Thoracic aorta (tissue), 2 donors: Measurements from ENCODE around the gene BLTP3B. TPM values are rescaled to one million over a fixed set of nuclear protein-coding genes. Genes with fewer than 3 reads are reported as not detected.

Source experiments
- ATAC-seq: fragments of 150-250 bp; one replicate; pipeline ENCODE4 v1.8.0; 2017; ENCODE audit warnings: low read depth; ENCODE audit not compliant: insufficient number of reproducible peaks, low FRiP score
- DNase-seq: peaks from one replicate; pipeline ENCODE4 v3.0.0-alpha.2; 2020; ENCODE audit warnings: low spot score
- H3K27ac ChIP-seq, 2 donors: fragments of 200-600 bp; sonication (generic); 1 replicate in 1 of 2; 2 replicates in 1 of 2; pipeline ENCODE4 v1.5.1; 2016; ENCODE audit warnings: mild to moderate bottlenecking in 2 of 2, moderate library complexity in 2 of 2
- H3K27me3 ChIP-seq: fragments of 200-600 bp; sonication (generic); replicated peaks from 2 replicates; pipeline ENCODE4 v1.6.0; 2016; ENCODE audit warnings: mild to moderate bottlenecking; ENCODE audit not compliant: insufficient read depth
- H3K36me3 ChIP-seq: fragments of 200-600 bp; sonication (generic); one replicate; pipeline ENCODE4 v1.5.1; 2016
- H3K4me1 ChIP-seq, 2 donors: fragments of 200-600 bp; sonication (generic); 1 replicate in 1 of 2; 2 replicates in 1 of 2; pipeline versions ENCODE4 v1.5.1 to v1.6.0; 2016; ENCODE audit warnings: low read depth in 2 of 2, mild to moderate bottlenecking in 1 of 2; ENCODE audit not compliant: control insufficient read depth in 1 of 2
- H3K4me3 ChIP-seq: fragments of 200-600 bp; sonication (generic); 2 replicates; pipeline ENCODE4 v1.5.1; 2016; ENCODE audit warnings: mild to moderate bottlenecking
- H3K9me3 ChIP-seq: fragments of 200-600 bp; sonication (generic); 2 replicates; pipeline ENCODE4 v1.5.1; 2016
- total RNA-seq, 2 donors: library from RNA; depleted of rRNA; stranded (reverse); fragments of >200 nt; gene quantifications; one replicate each; pipeline versions ENCODE4 v1.1.0 to v1.2.3, GENCODE V29; 2016
- TF ChIP-seq, protein P1 (sequence below): fragments of 200-600 bp; sonication (generic); IDR thresholded peaks from one replicate; pipeline ENCODE4 v1.5.1; 2019; ENCODE audit warnings: antibody characterized with exemption

BLTP3B gene
- total RNA-seq, 2 donors from 2014 or later: 42.9 to 62.5 TPM

DNA sequence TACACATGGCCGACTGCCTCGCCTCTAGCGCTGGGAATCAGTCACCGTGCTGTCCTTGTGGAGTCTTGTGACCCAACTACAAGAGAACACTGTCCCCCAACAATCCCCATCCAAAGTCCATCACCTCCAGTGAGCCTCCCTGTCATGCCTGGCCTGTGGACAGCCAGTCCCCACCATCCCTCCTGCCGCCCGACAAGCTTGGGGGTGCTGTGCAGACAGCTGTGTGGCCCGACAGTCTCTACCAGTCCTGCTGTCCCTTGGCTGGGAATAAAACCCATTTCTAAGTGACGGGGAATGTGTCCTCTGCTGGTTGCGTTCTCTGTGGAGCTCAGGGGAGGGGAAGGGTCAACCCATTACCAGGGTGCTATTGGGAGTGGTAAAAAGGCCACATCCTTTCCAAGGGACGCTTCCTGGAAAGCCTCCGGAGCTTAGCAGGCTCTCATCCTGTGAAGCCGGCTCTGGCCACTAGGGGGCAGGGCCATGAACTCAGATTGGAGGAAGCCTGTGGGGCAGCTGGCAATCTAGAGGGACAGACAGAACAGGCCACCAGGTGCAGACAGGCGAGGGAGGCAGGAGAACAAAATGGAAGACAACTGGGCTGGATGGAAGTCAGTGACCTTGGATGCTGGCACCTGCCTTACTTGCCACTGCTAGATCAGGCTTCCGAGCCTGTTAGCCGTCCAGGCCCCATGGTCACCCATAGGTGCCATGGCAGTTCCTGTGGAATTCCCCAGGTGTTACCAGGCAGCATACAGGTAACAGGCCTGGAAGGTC, 12.0 kb upstream of the BLTP3B start:
- H3K9me3 ChIP-seq: no peaks in the 10 kb centered on the region
- no peak for ATAC-seq
- H3K27ac ChIP-seq: no peak overlapping the region
- no peaks in the 10 kb centered on the region for H3K27me3 ChIP-seq
- no peak for DNase-seq
- no peaks in the 10 kb centered on the region for H3K4me1 ChIP-seq
- TF ChIP-seq, protein P1, sequence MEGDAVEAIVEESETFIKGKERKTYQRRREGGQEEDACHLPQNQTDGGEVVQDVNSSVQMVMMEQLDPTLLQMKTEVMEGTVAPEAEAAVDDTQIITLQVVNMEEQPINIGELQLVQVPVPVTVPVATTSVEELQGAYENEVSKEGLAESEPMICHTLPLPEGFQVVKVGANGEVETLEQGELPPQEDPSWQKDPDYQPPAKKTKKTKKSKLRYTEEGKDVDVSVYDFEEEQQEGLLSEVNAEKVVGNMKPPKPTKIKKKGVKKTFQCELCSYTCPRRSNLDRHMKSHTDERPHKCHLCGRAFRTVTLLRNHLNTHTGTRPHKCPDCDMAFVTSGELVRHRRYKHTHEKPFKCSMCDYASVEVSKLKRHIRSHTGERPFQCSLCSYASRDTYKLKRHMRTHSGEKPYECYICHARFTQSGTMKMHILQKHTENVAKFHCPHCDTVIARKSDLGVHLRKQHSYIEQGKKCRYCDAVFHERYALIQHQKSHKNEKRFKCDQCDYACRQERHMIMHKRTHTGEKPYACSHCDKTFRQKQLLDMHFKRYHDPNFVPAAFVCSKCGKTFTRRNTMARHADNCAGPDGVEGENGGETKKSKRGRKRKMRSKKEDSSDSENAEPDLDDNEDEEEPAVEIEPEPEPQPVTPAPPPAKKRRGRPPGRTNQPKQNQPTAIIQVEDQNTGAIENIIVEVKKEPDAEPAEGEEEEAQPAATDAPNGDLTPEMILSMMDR: peak; percentile 71
- no peaks in the 10 kb centered on the region for H3K36me3 ChIP-seq
- H3K4me3 ChIP-seq: no peak overlapping the region

DNA sequence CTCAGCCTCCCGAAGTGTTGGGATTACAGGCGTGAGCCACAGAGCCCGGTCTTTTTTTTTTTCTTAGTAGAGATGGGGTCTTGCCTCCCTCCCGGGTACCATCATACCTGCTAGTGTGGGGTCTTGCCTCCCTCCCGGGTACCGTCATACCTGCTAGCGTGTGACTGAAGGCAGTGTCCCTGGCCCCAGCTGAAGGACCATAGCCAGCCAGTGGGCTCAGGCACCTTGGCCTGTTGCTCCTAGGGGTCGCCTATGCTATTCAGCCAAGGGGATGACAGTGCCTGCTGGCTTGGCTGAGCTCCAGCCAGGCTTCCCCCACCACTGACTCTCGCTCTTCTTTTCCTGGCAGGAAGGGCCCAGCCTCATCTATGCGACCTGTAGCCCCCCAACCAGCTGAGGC, 10.5 kb upstream of the BLTP3B start:
- ATAC-seq (no peak), DNase-seq (no peak)
- H3K9me3 ChIP-seq: no peaks in the 10 kb centered on the region
- H3K36me3 ChIP-seq: no peaks in the 10 kb centered on the region
- TF ChIP-seq, protein P1: no peak
- no peak overlapping the region for H3K4me3 ChIP-seq
- no peaks in the 10 kb centered on the region for H3K4me1 ChIP-seq
- no peaks in the 10 kb centered on the region for H3K27me3 ChIP-seq
- no peak overlapping the region for H3K27ac ChIP-seq

DNA sequence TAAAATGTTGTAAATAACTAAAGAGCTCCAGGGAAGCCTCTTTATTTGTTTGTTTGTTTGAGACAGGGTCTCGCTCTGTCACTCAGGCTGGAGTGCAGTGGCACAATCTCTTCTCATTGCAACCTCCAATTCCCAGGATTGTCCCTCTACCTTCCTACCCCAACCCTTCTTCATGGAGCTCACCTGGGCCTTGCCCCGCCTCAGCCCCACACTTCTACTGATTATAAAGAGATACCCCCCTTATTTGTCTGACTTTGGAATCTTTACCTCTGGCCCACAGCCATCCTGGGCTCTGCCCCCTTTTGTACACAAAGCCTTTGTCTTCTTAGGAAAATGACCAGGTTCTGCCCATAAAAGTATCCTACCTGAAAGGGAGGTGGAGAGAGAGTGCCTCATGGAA, 9.1 kb upstream of the BLTP3B start:
- H3K4me3 ChIP-seq: no peak overlapping the region
- H3K4me1 ChIP-seq: no peaks in the 10 kb centered on the region
- ATAC-seq (no peak), DNase-seq (no peak)
- H3K9me3 ChIP-seq: no peaks in the 10 kb centered on the region
- H3K36me3 ChIP-seq: no peaks in the 10 kb centered on the region
- TF ChIP-seq, protein P1: no peak
- H3K27ac ChIP-seq: no peak overlapping the region
- H3K27me3 ChIP-seq: no peaks in the 10 kb centered on the region

DNA sequence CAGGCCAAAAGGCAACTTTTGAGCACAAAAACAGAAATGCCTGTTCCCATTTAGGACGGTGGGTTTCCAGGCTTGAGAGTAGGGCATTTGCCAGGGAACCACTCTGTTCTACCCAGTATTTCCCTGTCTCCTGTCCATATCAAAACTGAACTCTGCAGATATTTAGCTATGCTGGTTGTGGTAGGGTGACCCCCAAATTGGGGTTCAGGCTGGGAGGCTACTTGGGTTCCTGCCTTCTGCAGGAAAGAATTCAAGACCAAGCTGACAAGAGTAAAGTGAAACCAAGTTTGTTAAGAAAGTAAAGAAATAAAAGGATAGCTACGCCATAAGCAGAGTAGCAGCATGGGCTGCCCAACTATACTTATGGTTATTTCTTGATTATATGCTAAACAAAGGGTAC, 3.6 kb upstream of the BLTP3B start:
- no peak overlapping the region for H3K27ac ChIP-seq
- DNase-seq: no peak
- no peak overlapping the region for H3K4me3 ChIP-seq
- no peaks in the 10 kb centered on the region for H3K36me3 ChIP-seq
- TF ChIP-seq, protein P1: no peak
- no peak for ATAC-seq
- no peaks in the 10 kb centered on the region for H3K27me3 ChIP-seq
- peaks cover 5 to 6% of the 10 kb centered on the region in 2 donors for H3K4me1 ChIP-seq
- no peaks in the 10 kb centered on the region for H3K9me3 ChIP-seq

DNA sequence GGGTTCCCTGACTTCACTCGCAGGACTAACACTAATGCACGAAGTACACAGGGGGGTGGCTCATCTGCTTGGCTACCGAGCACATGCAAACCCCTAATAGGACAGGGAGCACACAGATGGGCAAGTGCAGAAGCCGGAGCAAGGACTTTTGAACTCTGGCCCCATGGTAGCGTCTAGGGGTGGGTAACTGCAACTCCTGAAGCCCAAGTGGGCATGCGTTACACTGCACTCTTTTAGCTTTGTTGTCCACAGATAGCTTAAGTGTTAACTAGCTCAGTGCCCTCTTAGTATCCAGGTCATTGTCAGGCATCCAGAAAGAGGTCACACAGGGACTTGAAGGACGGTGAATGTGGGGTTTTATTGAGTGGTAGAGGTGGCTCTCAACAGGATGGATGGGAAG, 3.0 kb upstream of the BLTP3B start:
- Histone ChIP-seq H3K4me3 (no peak overlapping the region), H3K27me3 (no peaks in the 10 kb centered on the region), H3K4me1 (peaks cover 10 to 11% of the 10 kb centered on the region in 2 donors), H3K36me3 (no peaks in the 10 kb centered on the region), H3K9me3 (no peaks in the 10 kb centered on the region), H3K27ac (no peak overlapping the region)
- DNase-seq: no peak
- TF ChIP-seq, protein P1: no peak
- ATAC-seq: no peak
